Duodenal mucosa (tissue), 2 donors: ENCODE measurements around the gene TRAPPC6A.

Source experiments
- H3K27ac ChIP-seq: one replicate; pipeline ENCODE4 v1.7.0; 2013; ENCODE audit warnings: low read depth, low read length
- H3K27me3 ChIP-seq, 2 donors: one replicate each; pipeline ENCODE4 v1.7.0; 2013; ENCODE audit warnings: low read length in 2 of 2, control low read depth in 1 of 2; ENCODE audit not compliant: insufficient read depth in 2 of 2, control insufficient read depth in 1 of 2
- H3K36me3 ChIP-seq, 2 donors: one replicate each; pipeline ENCODE4 v1.7.0; 2013; ENCODE audit warnings: low read length in 2 of 2, control low read depth in 1 of 2; ENCODE audit not compliant: insufficient read depth in 2 of 2, control insufficient read depth in 1 of 2
- H3K4me1 ChIP-seq, 2 donors: one replicate each; pipeline ENCODE4 v1.7.0; 2013; ENCODE audit warnings: low read length in 2 of 2, control low read depth in 1 of 2; ENCODE audit not compliant: insufficient read depth in 2 of 2, control insufficient read depth in 1 of 2
- H3K4me3 ChIP-seq, 2 donors: one replicate each; pipeline ENCODE4 v1.7.0; 2013; ENCODE audit warnings: low read length in 2 of 2, low read depth in 1 of 2
- H3K9ac ChIP-seq, 2 donors: one replicate each; pipeline ENCODE4 v1.7.0; 2013; ENCODE audit warnings: low read length in 2 of 2, low read depth in 1 of 2
- H3K9me3 ChIP-seq, 2 donors: one replicate each; pipeline ENCODE4 v1.7.0; 2013; ENCODE audit warnings: low read length in 2 of 2, control low read depth in 1 of 2; ENCODE audit not compliant: control insufficient read depth in 1 of 2

Gene TRAPPC6A

GRCh38 chr19:45133661-45134060 is 44.4 kb downstream of the TRAPPC6A start:
- Histone ChIP-seq H3K9me3 (no peaks in the 10 kb centered on the region), H3K4me3 (no peak overlapping the region), H3K4me1 (peaks cover 2 to 11% of the 10 kb centered on the region in 2 donors), H3K9ac (no peak overlapping the region), H3K36me3 (peaks cover 0 to 12% of the 10 kb centered on the region in 2 donors), H3K27me3 (no peaks in the 10 kb centered on the region), H3K27ac (no peak overlapping the region)

- H3K4me3 ChIP-seq: no peak overlapping the region
- H3K27me3 ChIP-seq: no peaks in the 10 kb centered on the region
- peaks cover 3 to 4% of the 10 kb centered on the region in 2 donors for H3K4me1 ChIP-seq
- no peak overlapping the region for H3K27ac ChIP-seq
- no peak overlapping the region for H3K9ac ChIP-seq
- no peaks in the 10 kb centered on the region for H3K9me3 ChIP-seq
- peaks cover 0 to 18% of the 10 kb centered on the region in 2 donors for H3K36me3 ChIP-seq
Measured at GRCh38 chr19:45130888-45131615, 47.0 kb downstream of the TRAPPC6A start.

- H3K27me3 ChIP-seq: no peaks in the 10 kb centered on the region
- peaks cover 0 to 18% of the 10 kb centered on the region in 2 donors for H3K36me3 ChIP-seq
Measured at GRCh38 chr19:45130236-45130635, 47.8 kb downstream of the TRAPPC6A start.

GRCh38 chr19:45128806-45129205 is 49.2 kb downstream of the TRAPPC6A start:
- Histone ChIP-seq H3K4me1 (peaks cover 6% of the 10 kb centered on the region in 2 donors), H3K27ac (no peak overlapping the region), H3K4me3 (no peak overlapping the region), H3K9me3 (no peaks in the 10 kb centered on the region), H3K27me3 (no peaks in the 10 kb centered on the region), H3K9ac (no peak overlapping the region), H3K36me3 (peaks cover 0 to 18% of the 10 kb centered on the region in 2 donors)

More at GRCh38 chr19:45130236-45130635, 47.8 kb downstream of the TRAPPC6A start:
- no peaks in the 10 kb centered on the region for H3K9me3 ChIP-seq
- H3K4me3 ChIP-seq: no peak overlapping the region
- H3K4me1 ChIP-seq: peaks cover 6% of the 10 kb centered on the region in 2 donors
- no peak overlapping the region for H3K9ac ChIP-seq
- H3K27ac ChIP-seq: no peak overlapping the region

GRCh38 chr19:45128146-45128545 is 49.9 kb downstream of the TRAPPC6A start:
- Histone ChIP-seq H3K27me3 (no peaks in the 10 kb centered on the region), H3K9me3 (no peaks in the 10 kb centered on the region), H3K4me3 (no peak overlapping the region), H3K9ac (no peak overlapping the region), H3K27ac (no peak overlapping the region), H3K4me1 (peaks cover 6% of the 10 kb centered on the region in 2 donors), H3K36me3 (peaks cover 0 to 15% of the 10 kb centered on the region in 2 donors)

- H3K9me3 ChIP-seq: no peaks in the 10 kb centered on the region
- peaks cover 0 to 13% of the 10 kb centered on the region in 2 donors for H3K36me3 ChIP-seq
- H3K9ac ChIP-seq: no peak overlapping the region
- H3K4me3 ChIP-seq: no peak overlapping the region
- H3K27ac ChIP-seq: no peak overlapping the region
- peaks cover 11 to 17% of the 10 kb centered on the region in 2 donors for H3K4me1 ChIP-seq
- H3K27me3 ChIP-seq: no peaks in the 10 kb centered on the region
Measured at GRCh38 chr19:45126654-45127053, 51.4 kb downstream of the TRAPPC6A start.

- H3K4me3 ChIP-seq: no peak overlapping the region
- peaks cover 11 to 23% of the 10 kb centered on the region in 2 donors for H3K4me1 ChIP-seq
- H3K27me3 ChIP-seq: no peaks in the 10 kb centered on the region
- H3K9me3 ChIP-seq: no peaks in the 10 kb centered on the region
- no peak overlapping the region for H3K27ac ChIP-seq
- H3K36me3 ChIP-seq: peaks cover 0 to 11% of the 10 kb centered on the region in 2 donors
- no peak overlapping the region for H3K9ac ChIP-seq
Measured at GRCh38 chr19:45125975-45126493, 52.0 kb downstream of the TRAPPC6A start.

GRCh38 chr19:45125360-45125759 is 52.7 kb downstream of the TRAPPC6A start:
- H3K36me3 ChIP-seq: peaks cover 0 to 11% of the 10 kb centered on the region in 2 donors
- H3K9ac ChIP-seq: no peak overlapping the region
- no peaks in the 10 kb centered on the region for H3K9me3 ChIP-seq
- no peak overlapping the region for H3K4me3 ChIP-seq
- H3K27ac ChIP-seq: no peak overlapping the region
- no peaks in the 10 kb centered on the region for H3K27me3 ChIP-seq
- H3K4me1 ChIP-seq: peaks cover 11 to 27% of the 10 kb centered on the region in 2 donors

GRCh38 chr19:45124021-45124420 is 54.0 kb downstream of the TRAPPC6A start:
- H3K4me3 ChIP-seq: no peak overlapping the region
- H3K27ac ChIP-seq: no peak overlapping the region
- peaks cover 0 to 9% of the 10 kb centered on the region in 2 donors for H3K36me3 ChIP-seq
- H3K4me1 ChIP-seq: peaks cover 11 to 27% of the 10 kb centered on the region in 2 donors
- H3K27me3 ChIP-seq: no peaks in the 10 kb centered on the region
- no peaks in the 10 kb centered on the region for H3K9me3 ChIP-seq
- H3K9ac ChIP-seq: no peak overlapping the region

GRCh38 chr19:45123440-45123850 is 54.6 kb downstream of the TRAPPC6A start:
- Histone ChIP-seq H3K27ac (no peak overlapping the region), H3K4me1 (peaks cover 15 to 31% of the 10 kb centered on the region in 2 donors)

More at GRCh38 chr19:45123440-45123850, 54.6 kb downstream of the TRAPPC6A start:
- no peaks in the 10 kb centered on the region for H3K9me3 ChIP-seq
- peaks cover 0 to 5% of the 10 kb centered on the region in 2 donors for H3K36me3 ChIP-seq
- no peak overlapping the region for H3K4me3 ChIP-seq
- H3K9ac ChIP-seq: no peak overlapping the region
- no peaks in the 10 kb centered on the region for H3K27me3 ChIP-seq
